K562 (cell line): ENCODE data around the gene TRMT44. TPM values are rescaled to one million over a fixed set of nuclear protein-coding genes. Genes with fewer than 3 reads are reported as not detected.
A peak's percentile ranks its signal among the peaks of the same experiment; 100 is the strongest.

ENCODE experiments used
- ATAC-seq: fragments of 200-7000 bp; cut with Tn5 transposase; 3 replicates; pipeline ENCODE4 v1.9.1; 2020; ENCODE audit warnings: moderate library complexity
- BruUV-seq: library from RNA; stranded (reverse); fragments of 400-500 nt; replicated peaks from 2 replicates; lab custom pipeline; 2021; lab: Mats Ljungman, UMichigan
- CTCF ChIA-PET: fragments of 300-600 bp; formaldehyde crosslinking; extraction: SDS; loops from one replicate; lab custom pipeline; 2021; ENCODE audit warnings: low intra/inter-chr PET ratio; lab: Yijun Ruan, JAX
- POLR2A ChIA-PET: fragments of 300-600, 350-650 bp; sonication (Branson Sonifier 250); formaldehyde crosslinking; extraction: SDS; loops from one replicate; lab custom pipeline; 2021; ENCODE audit warnings: antibody characterized with exemption, inconsistent platforms; lab: Yijun Ruan, JAX
- DNase-seq, 4 experiments: peaks; one replicate each; pipeline versions ENCODE4 v3.0.0 to v3.0.0-alpha.2; 2011 to 2018; ENCODE audit warnings: low spot score in 3 of 4, mixed read lengths in 3 of 4; ENCODE audit errors: extremely low read depth in 1 of 4
- FAIRE-seq: peaks from 2 replicates; lab custom pipeline; 2011; peaks lifted over from hg19 to GRCh38; lab: Jason Lieb, UNC
- H2AFZ ChIP-seq: 2 replicates; pipeline ENCODE4 v1.6.0; 2011; ENCODE audit warnings: low read depth, low read length, control low read depth, inconsistent platforms
- H3K27ac ChIP-seq: fragments of 200-600 bp; 3 replicates; pipeline ENCODE4 v1.8.0; 2011; ENCODE audit warnings: low read depth, mild to moderate bottlenecking, control low read depth, inconsistent platforms, low read length, moderate library complexity, mixed read lengths; ENCODE audit errors: extremely low read depth
- H3K27me3 ChIP-seq, 2 experiments: fragments of 300-600 bp in 1 of 2; 2 replicates in 1 of 2; 3 replicates in 1 of 2; pipeline versions ENCODE4 v1.6.0 to v1.8.0; 2011; ENCODE audit warnings: inconsistent platforms in 2 of 2, low read length in 2 of 2, mild to moderate bottlenecking in 1 of 2, mixed read lengths in 1 of 2, moderate library complexity in 1 of 2; ENCODE audit not compliant: control insufficient read depth in 2 of 2, insufficient read depth in 2 of 2
- H3K36me3 ChIP-seq: fragments of 300-600 bp; 3 replicates; pipeline ENCODE4 v1.8.0; 2011; ENCODE audit warnings: mild to moderate bottlenecking, low read length, inconsistent platforms; ENCODE audit not compliant: control insufficient read depth, insufficient read depth
- H3K4me1 ChIP-seq, 2 experiments: fragments of 200-600 bp in 1 of 2; replicated peaks in 1 of 2; 2 replicates in 1 of 2; 3 replicates in 1 of 2; pipeline versions ENCODE4 v1.5.1 to v1.8.0; 2011; ENCODE audit warnings: inconsistent platforms in 2 of 2, low read length in 2 of 2, mild to moderate bottlenecking in 1 of 2, mixed read lengths in 1 of 2, moderate library complexity in 1 of 2; ENCODE audit not compliant: control insufficient read depth in 2 of 2, insufficient read depth in 2 of 2
- H3K4me2 ChIP-seq: 2 replicates; pipeline ENCODE4 v1.6.1; 2011; ENCODE audit warnings: low read length, control low read depth, inconsistent platforms, mixed read lengths; ENCODE audit not compliant: insufficient read depth
- H3K4me3 ChIP-seq: fragments of 200-600 bp; sonication (generic), shearing (Covaris generic); 2 replicates; pipeline ENCODE4 v1.5.1; 2016; ENCODE audit warnings: control low read depth, inconsistent platforms
- H3K79me2 ChIP-seq: fragments of 200-600 bp; 3 replicates; pipeline ENCODE4 v1.8.0; 2011; ENCODE audit warnings: low read length, inconsistent platforms; ENCODE audit not compliant: control insufficient read depth, insufficient read depth
- H3K9ac ChIP-seq, 2 experiments: 2 replicates each; pipeline versions ENCODE4 v1.6.0 to v1.6.1; 2011; ENCODE audit warnings: low read depth in 2 of 2, low read length in 2 of 2, control low read depth in 1 of 2, inconsistent platforms in 1 of 2, mild to moderate bottlenecking in 1 of 2, mixed read lengths in 1 of 2; ENCODE audit not compliant: insufficient read depth in 1 of 2
- H3K9me1 ChIP-seq: one replicate; pipeline ENCODE4 v1.6.0; 2011; ENCODE audit warnings: inconsistent platforms, mild to moderate bottlenecking, low read length, moderate library complexity; ENCODE audit not compliant: control insufficient read depth, insufficient read depth
- H3K9me3 ChIP-seq: replicated peaks from 2 replicates; pipeline ENCODE4 v1.5.1; 2011; ENCODE audit warnings: low read depth, low read length, inconsistent platforms; ENCODE audit not compliant: control insufficient read depth, insufficient read depth
- H4K20me1 ChIP-seq: replicated peaks from 2 replicates; pipeline ENCODE4 v1.6.1; 2011; ENCODE audit warnings: low read length, inconsistent platforms, mixed read lengths; ENCODE audit not compliant: control insufficient read depth, insufficient read depth
- CTCF ChIP-seq, 3 experiments: IDR thresholded peaks in 2 of 3; conservative IDR thresholded peaks in 1 of 3; 2 replicates each; pipeline ENCODE4 v1.5.1; 2011 to 2012; ENCODE audit warnings: low read length in 3 of 3, mild to moderate bottlenecking in 3 of 3, control low read depth in 2 of 3, improper control_type of control experiment in 1 of 3, inconsistent platforms in 1 of 3, low read depth in 1 of 3, mixed read lengths in 1 of 3, moderate library complexity in 1 of 3; ENCODE audit not compliant: insufficient read depth in 2 of 3
- FIP1L1 ChIP-seq: fragments of 200-400 bp; formaldehyde crosslinking; IDR thresholded peaks from 2 replicates; pipeline ENCODE4 v1.6.1; 2018; ENCODE audit warnings: mild to moderate bottlenecking, low read depth, low read length; ENCODE audit not compliant: poor library complexity, severe bottlenecking
- RAD21 ChIP-seq, 2 experiments: fragments of 250-450 bp in 1 of 2; fragments of 450-650 bp in 1 of 2; sonication (Bioruptor Pico) in 1 of 2; formaldehyde crosslinking in 1 of 2; IDR thresholded peaks in 1 of 2; conservative IDR thresholded peaks in 1 of 2; 2 replicates each; pipeline versions ENCODE4 v1.4.0 to v1.8.0; 2020 to 2022; ENCODE audit warnings: mild to moderate bottlenecking in 2 of 2, moderate library complexity in 1 of 2
- REST ChIP-seq, 2 experiments: fragments of 450-650 bp; formaldehyde crosslinking in 1 of 2; IDR thresholded peaks; 2 replicates each; pipeline versions ENCODE4 v1.4.0 to v1.6.1; 2014 to 2020; ENCODE audit warnings: mild to moderate bottlenecking in 2 of 2, borderline replicate concordance in 1 of 2, low read depth in 1 of 2
- WGBS: fragments of 100-300 bp; shearing (Covaris generic); methylation state at CpG from one replicate; pipeline ENCODE4 v1.1.6; 2016; ENCODE audit warnings: low coverage, mixed read lengths; ENCODE audit not compliant: insufficient coverage; ENCODE audit errors: missing lambda C conversion rate; 5-methylcytosine and 5-hydroxymethylcytosine counted together
- in situ Hi-C: fragments of 300-500 bp; cut with MboI; formaldehyde crosslinking; loops from 4 replicates; pipeline ENCODE4 v1.15.0; 2018; ENCODE audit warnings: inconsistent platforms, mixed read lengths
- intact Hi-C: fragments of 100-400 bp; cut with micrococcal nuclease; formaldehyde crosslinking; loops from 2 replicates; pipeline ENCODE4 v1.14.2; 2022
- polyA plus RNA-seq, 8 experiments: library from polyadenylated mRNA; depleted of rRNA in 4 of 8; stranded (reverse) in 5 of 8; unstranded in 3 of 8; fragments of >200 nt; fragmentation: Nextera tagmentation in 2 of 8; fragmentation: Illumina TruSeq in 1 of 8; extraction: Ambion mirVana in 2 of 8; extraction: Trizol in 1 of 8; gene quantifications; 2 replicates each; pipeline versions ENCODE4 v1.2.1 to v1.2.3, GENCODE V29; 2011 to 2014; ENCODE audit warnings: inconsistent platforms in 1 of 8, missing spikeins in 1 of 8
- total RNA-seq, 7 experiments: library from RNA; depleted of rRNA in 6 of 7; stranded (reverse); fragments of >200 nt in 6 of 7; fragmentation: Illumina TruSeq in 2 of 7; extraction: Trizol in 2 of 7; gene quantifications; 2 replicates each; pipeline versions ENCODE4 v1.2.1 to v1.2.3, GENCODE V29; 2011 to 2021; ENCODE audit warnings: low replicate concordance in 1 of 7

The TRMT44 gene
- total and polyA plus RNA-seq, 9 of the 15 experiments (the other 6 are each of a cell fraction or from before 2014, with no cell fraction given): 1.2 to 18.6 (median 10.0) TPM

- Histone ChIP-seq H3K27ac (no peak overlapping the region), H3K9me3 (no peaks in the 10 kb centered on the region), H3K9me1 (peaks cover 5% of the 10 kb centered on the region), H3K4me2 (no peak overlapping the region), H3K79me2 (no peaks in the 10 kb centered on the region), H3K9ac (peak overlapping the region in 1 of 2 experiments; percentile 26; a peak in 1 of 4 replicates), H3K4me3 (no peak overlapping the region), H3K36me3 (no peaks in the 10 kb centered on the region), H3K4me1 (peaks cover 0 to 24% of the 10 kb centered on the region in 2 experiments; a peak in 2 of 5 replicates), H3K27me3 (peaks cover 0 to 5% of the 10 kb centered on the region in 2 experiments; a peak in 1 of 5 replicates), H2AFZ (no peak overlapping the region), H4K20me1 (no peaks in the 10 kb centered on the region)
- 32% methylated on average over 11 of the region's 11 CpGs for WGBS
- no TSS peak for BruUV-seq
- in situ Hi-C loops (no loop called here), intact Hi-C loops (no loop called here)
- TF ChIP-seq FIP1L1 (no peak), REST (IDR thresholded peaks at IDR 0.05; ENCODE audit: borderline replicate concordance) (peak; percentile 28; the same call in 1 of the 2 replicates), REST (CRISPR knock-in tag; IDR thresholded peaks at IDR 0.05; ENCODE audit: low read depth) (no peak), CTCF (IDR thresholded peaks at IDR 0.05 in 2 of 3, conservative IDR thresholded peaks at IDR 0.05 in 1 of 3; ENCODE audit: insufficient read depth in 2 of 3, low read depth in 1 of 3, low read length in 3 of 3) (peak in 2 of 3 experiments; percentile 3 to 19; a peak in 1 of 6 replicates), RAD21 (CRISPR knock-in tag; conservative IDR thresholded peaks at IDR 0.05 in 1 of 2, IDR thresholded peaks at IDR 0.05 in 1 of 2) (peak in 1 of 2 experiments; percentile 31; a peak in 2 of 4 replicates)
- POLR2A ChIA-PET: interaction anchor here (0.5 to 1.1 kb wide), 2 partner anchors 64 to 922 kb away, joined by 3 read pairs; no protein-coding TSS in a partner anchor
- no peak for FAIRE-seq
- no peak for DNase-seq
- peak; percentile 59; the same call in 2 of the 3 replicates for ATAC-seq
- CTCF ChIA-PET: no interaction called here
Observed at GRCh38 chr4:8503801-8504200, 63.2 kb downstream of the TRMT44 start.
